Activated naive CD4-positive, alpha-beta T cell treated with anti-CD3 and anti-CD28 coated beads for 36 hours (primary cell): ENCODE results near the gene IPCEF1. TPM values are rescaled to one million over a fixed set of nuclear protein-coding genes. Genes with fewer than 3 reads are reported as not detected.

Experiments
- CTCF ChIA-PET: fragments of 350-600 bp; sonication (Branson Sonifier 250); formaldehyde crosslinking; loops from one replicate; lab custom pipeline; 2021; ENCODE audit warnings: antibody characterized with exemption; lab: Charles Lee
- DNase-seq: peaks from one replicate; pipeline ENCODE4 v3.0.0-alpha.2; 2020
- H3K27ac Mint-ChIP-seq: one replicate; pipeline ENCODE4 v1.8.0; 2021; ENCODE audit warnings: mild to moderate bottlenecking, mixed read lengths
- H3K27me3 Mint-ChIP-seq: one replicate; pipeline ENCODE4 v1.8.0; 2021; ENCODE audit warnings: low read depth, mixed read lengths
- H3K36me3 Mint-ChIP-seq: one replicate; pipeline ENCODE4 v1.8.0; 2021; ENCODE audit warnings: low read depth, mixed read lengths
- H3K4me1 Mint-ChIP-seq: one replicate; pipeline ENCODE4 v1.8.0; 2021; ENCODE audit warnings: low read depth, mixed read lengths
- H3K4me3 Mint-ChIP-seq: one replicate; pipeline ENCODE4 v1.8.0; 2021; ENCODE audit warnings: mild to moderate bottlenecking, moderate library complexity, mixed read lengths
- H3K9me3 Mint-ChIP-seq: one replicate; pipeline ENCODE4 v1.8.0; 2021; ENCODE audit warnings: mixed read lengths
- intact Hi-C: fragments of 100-400 bp; cut with micrococcal nuclease; formaldehyde crosslinking; loops from one replicate; pipeline ENCODE4 v1.15.1; 2023
- total RNA-seq, 2 experiments: library from RNA; stranded (reverse); gene quantifications; one replicate each; pipeline ENCODE4 v1.2.3, GENCODE V29; 2021

The IPCEF1 gene
- total RNA-seq, 2 experiments from 2014 or later, result 24.4 to 25.2 TPM

DNA sequence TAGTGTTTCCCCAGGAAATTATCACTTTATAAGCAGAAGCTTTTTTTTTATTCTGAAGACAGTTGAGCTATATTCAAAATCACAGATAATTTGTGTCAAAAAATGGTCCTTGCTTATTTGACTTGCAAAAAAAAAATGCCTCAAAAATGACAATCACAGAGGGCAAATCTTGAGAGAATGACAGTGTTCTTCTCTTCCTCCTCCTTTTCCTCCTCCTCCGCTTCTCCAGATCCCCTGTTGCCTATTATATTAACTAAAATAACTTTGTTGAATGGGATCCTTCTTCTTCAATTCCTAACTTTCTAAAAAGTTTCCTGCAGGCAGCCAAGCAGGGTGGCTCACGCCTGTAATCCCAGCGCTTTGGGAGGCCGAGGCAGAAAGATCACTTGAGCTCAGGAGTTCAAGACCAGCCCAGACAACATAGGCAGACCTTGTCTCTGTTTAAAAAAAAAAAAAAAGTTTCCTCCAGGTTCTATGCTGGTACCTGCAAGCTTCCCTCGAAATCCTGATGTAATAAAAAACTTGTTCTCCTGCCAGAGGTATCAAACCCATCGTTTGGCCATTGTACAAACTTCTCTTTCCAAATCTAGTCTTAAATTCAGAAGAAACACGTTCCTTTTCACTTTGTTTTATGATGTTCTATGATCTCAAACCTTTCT, 128.6 kb downstream of the IPCEF1 start:
- CTCF ChIA-PET, result interaction anchor here (0.6 to 1.0 kb wide), 3 partner anchors 46 to 1995 kb away, joined by 3 to 5 read pairs (median 4); no protein-coding TSS in a partner anchor
- Mint-ChIP-seq H3K4me3 (no peak overlapping the region), H3K9me3 (no peaks in the 10 kb centered on the region), H3K4me1 (peaks cover 81% of the 10 kb centered on the region), H3K27ac (peak overlapping the region; percentile 14), H3K27me3 (no peaks in the 10 kb centered on the region), H3K36me3 (peaks cover 7% of the 10 kb centered on the region)
- no peak for DNase-seq
- intact Hi-C loops, result loop anchor here (1.0 to 2.0 kb wide), 2 partner anchors 9 to 31 kb away; no protein-coding TSS in a partner anchor

DNA sequence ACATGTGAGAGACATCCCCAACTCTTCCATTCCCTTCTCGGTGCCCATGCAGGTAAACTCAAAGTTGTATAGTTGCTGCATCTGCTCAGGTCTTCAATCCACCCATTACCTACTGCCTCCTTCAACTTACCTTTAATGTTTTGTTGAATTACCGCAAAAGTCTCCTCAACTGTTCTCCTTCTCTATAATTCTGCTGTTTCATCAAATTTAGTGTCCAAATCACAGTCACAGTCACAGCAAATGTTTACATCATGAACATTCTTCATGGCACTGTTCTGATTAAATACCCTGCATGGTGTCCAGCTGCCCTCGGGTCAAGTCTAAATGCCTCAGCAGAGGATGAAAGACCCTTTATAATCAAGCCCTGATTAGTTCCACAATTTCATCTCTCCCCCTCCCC, 130.1 kb downstream of the IPCEF1 start:
- intact Hi-C loops, result no loop called here
- no peak overlapping the region for H3K4me3 Mint-ChIP-seq
- H3K9me3 Mint-ChIP-seq, result no peaks in the 10 kb centered on the region
- no peaks in the 10 kb centered on the region for H3K27me3 Mint-ChIP-seq
- no peak for DNase-seq
- peaks cover 15% of the 10 kb centered on the region for H3K36me3 Mint-ChIP-seq
- H3K4me1 Mint-ChIP-seq, result peaks cover 81% of the 10 kb centered on the region
- CTCF ChIA-PET, result interaction anchor here (0.6 to 1.5 kb wide), 2 partner anchors 25 to 50 kb away, joined by 3 to 4 read pairs; no protein-coding TSS in a partner anchor
- H3K27ac Mint-ChIP-seq, result peak overlapping the region; percentile 6

DNA sequence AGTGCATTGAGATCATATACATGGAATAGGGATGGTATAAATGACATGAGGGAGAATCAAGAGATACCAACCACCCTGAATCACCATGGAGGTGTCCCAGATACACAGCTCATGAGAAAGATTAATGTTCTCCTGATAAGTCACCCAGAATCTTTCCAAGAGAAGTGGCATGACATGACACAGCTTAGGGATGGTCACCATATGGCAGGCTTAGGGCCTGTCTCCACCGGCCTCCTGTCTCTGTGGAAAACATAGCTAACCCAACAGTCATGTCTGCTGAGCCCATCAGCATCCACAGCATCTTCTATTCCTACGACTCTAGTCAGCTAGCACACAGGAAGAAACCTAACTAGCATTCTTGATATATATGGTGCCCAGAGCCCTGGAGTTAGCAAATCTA, 133.3 kb downstream of the IPCEF1 start:
- H3K9me3 Mint-ChIP-seq, result no peaks in the 10 kb centered on the region
- H3K27me3 Mint-ChIP-seq, result no peaks in the 10 kb centered on the region
- peak overlapping the region; percentile 69 for H3K27ac Mint-ChIP-seq
- intact Hi-C loops, result no loop called here
- no peak for DNase-seq
- CTCF ChIA-PET, result interaction anchor here (0.5 to 2.6 kb wide), 9 partner anchors 18 to 233 kb away, joined by 3 to 11 read pairs (median 6); no protein-coding TSS in a partner anchor
- H3K4me1 Mint-ChIP-seq, result peaks cover 76% of the 10 kb centered on the region
- peak overlapping the region; percentile 48 for H3K4me3 Mint-ChIP-seq
- peaks cover 17% of the 10 kb centered on the region for H3K36me3 Mint-ChIP-seq

DNA sequence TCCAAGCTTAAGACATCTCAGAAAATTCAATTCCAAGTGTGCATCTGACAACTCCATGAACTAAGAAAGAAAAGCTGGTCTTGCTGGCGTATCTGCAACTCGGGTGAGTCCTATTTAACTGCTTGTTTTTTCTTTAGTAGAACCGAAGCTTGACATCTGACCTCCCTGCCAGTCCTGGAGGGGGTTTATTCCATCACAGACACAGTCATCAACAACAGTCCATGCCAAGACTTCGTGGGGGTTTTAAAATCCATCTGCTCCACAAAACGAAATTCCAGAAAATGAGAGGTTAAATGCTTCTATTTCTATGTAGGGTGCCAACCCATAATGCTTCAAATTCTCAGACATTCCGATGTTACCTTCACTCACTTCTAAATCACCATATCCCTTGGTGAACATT, 133.9 kb downstream of the IPCEF1 start:
- Mint-ChIP-seq H3K4me1 (peaks cover 76% of the 10 kb centered on the region), H3K27ac (no peak overlapping the region), H3K4me3 (no peak overlapping the region), H3K27me3 (no peaks in the 10 kb centered on the region), H3K9me3 (no peaks in the 10 kb centered on the region), H3K36me3 (peaks cover 21% of the 10 kb centered on the region)
- CTCF ChIA-PET, result interaction anchor here (0.5 to 3.6 kb wide), 8 partner anchors 10 to 233 kb away, joined by 3 to 14 read pairs (median 6); no protein-coding TSS in a partner anchor
- intact Hi-C loops, result no loop called here
- DNase-seq, result no peak

DNA sequence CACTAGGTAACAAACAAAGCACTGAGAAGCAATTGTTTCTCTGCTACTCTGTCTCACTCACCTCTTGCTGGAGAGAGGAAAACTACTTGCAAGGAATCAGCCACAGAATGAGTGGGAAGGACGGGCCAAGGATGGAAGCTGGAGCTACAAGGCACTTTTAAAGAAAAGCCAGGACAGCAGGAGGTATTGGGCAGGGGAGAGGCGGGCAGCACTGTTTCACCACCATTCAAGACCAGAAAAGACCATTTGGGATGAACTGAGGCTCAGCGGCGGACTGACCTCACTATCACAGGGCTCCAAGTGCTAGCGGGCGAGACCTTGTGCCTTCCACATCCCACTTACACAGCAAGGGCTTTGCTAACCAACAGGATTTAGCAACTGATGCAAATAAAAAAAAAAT, 137.4 kb downstream of the IPCEF1 start:
- DNase-seq, result no peak
- peak overlapping the region; percentile 56 for H3K4me3 Mint-ChIP-seq
- H3K27me3 Mint-ChIP-seq, result no peaks in the 10 kb centered on the region
- no peak overlapping the region for H3K27ac Mint-ChIP-seq
- peaks cover 17% of the 10 kb centered on the region for H3K36me3 Mint-ChIP-seq
- no peaks in the 10 kb centered on the region for H3K9me3 Mint-ChIP-seq
- CTCF ChIA-PET, result interaction anchor here (0.6 to 1.2 kb wide), 7 partner anchors 15 to 1242 kb away, joined by 3 to 6 read pairs (median 4); no protein-coding TSS in a partner anchor
- intact Hi-C loops, result loop anchor here (1.0 to 2.0 kb wide), 2 partner anchors 9 to 58 kb away; no protein-coding TSS in a partner anchor
- peaks cover 67% of the 10 kb centered on the region for H3K4me1 Mint-ChIP-seq

DNA sequence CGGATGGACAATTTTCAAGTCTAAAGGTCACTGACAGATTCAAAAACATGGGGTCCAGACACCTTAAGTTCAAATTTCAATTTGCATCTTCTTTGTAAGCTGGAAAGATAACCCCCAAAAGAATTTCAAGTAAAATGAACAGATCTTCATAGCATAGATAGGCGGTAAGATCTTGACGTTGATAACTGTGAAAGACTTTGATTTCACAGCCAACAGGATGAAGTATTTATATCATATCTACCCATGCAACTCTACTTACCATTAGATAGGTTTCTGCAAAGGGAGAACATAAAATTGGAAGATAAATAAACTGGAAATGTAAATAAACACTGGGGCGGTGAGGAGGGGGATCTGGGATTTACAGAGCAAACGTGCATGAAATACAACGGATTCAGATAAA, 137.8 kb downstream of the IPCEF1 start:
- no peaks in the 10 kb centered on the region for H3K27me3 Mint-ChIP-seq
- peaks cover 19% of the 10 kb centered on the region for H3K36me3 Mint-ChIP-seq
- no peak overlapping the region for H3K27ac Mint-ChIP-seq
- CTCF ChIA-PET, result interaction anchor here (1.2 kb wide), 1 partner anchor 64 kb away, joined by 4 read pairs; no protein-coding TSS in a partner anchor
- peak overlapping the region; percentile 56 for H3K4me3 Mint-ChIP-seq
- no peak for DNase-seq
- H3K9me3 Mint-ChIP-seq, result no peaks in the 10 kb centered on the region
- intact Hi-C loops, result loop anchor here (1.0 to 2.0 kb wide), 5 partner anchors 9 to 58 kb away; no protein-coding TSS in a partner anchor
- peaks cover 67% of the 10 kb centered on the region for H3K4me1 Mint-ChIP-seq

DNA sequence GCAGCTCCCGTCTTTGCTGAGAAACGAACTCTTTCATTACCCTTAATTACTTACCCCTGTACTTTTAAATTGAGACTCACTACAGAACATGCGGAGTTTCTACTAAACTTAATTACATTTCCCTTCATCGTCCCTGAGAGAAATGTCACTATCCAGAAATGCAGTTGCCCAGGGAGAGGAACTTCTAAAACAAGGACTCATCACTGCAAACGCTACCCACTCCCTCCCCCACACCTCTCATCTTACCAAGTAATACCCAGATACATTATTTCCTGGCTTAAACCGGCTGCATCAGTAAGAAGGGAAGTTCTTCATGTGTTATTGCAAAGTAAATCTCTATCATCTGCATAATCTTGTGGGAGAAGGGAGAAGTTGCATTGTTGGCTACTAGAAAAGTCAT, 138.3 kb downstream of the IPCEF1 start:
- CTCF ChIA-PET, result interaction anchor here (1.0 to 1.6 kb wide), 2 partner anchors 49 to 61 kb away, joined by 4 to 7 read pairs; no protein-coding TSS in a partner anchor
- DNase-seq, result peak; percentile 74
- peak overlapping the region; percentile 83 for H3K27ac Mint-ChIP-seq
- no peaks in the 10 kb centered on the region for H3K9me3 Mint-ChIP-seq
- peak overlapping the region; percentile 65 for H3K4me3 Mint-ChIP-seq
- peaks cover 66% of the 10 kb centered on the region for H3K4me1 Mint-ChIP-seq
- no peaks in the 10 kb centered on the region for H3K27me3 Mint-ChIP-seq
- intact Hi-C loops, result loop anchor here (1.0 to 2.0 kb wide), 4 partner anchors 9 to 58 kb away; no protein-coding TSS in a partner anchor
- peaks cover 19% of the 10 kb centered on the region for H3K36me3 Mint-ChIP-seq

DNA sequence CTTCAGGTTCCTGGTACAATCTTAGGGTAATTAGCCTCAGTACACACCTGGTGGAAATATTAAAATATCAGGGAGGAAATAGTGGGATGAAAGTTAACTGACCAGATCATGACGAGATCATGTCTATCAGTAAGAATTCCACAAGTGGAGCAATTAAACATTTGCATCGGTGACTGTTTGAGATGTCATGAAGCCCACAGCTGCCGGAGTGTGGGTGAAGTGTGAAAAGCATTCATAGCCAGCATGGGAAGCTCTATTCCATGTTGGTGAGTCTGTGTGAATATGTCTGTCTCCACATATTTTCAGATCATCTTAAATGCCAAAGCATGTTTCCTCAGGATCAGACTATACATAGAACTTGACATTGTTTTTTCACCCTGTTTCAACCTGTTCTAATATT, 142.8 kb downstream of the IPCEF1 start:
- intact Hi-C loops, result loop anchor here (1.0 kb wide), 1 partner anchor 9 kb away; no protein-coding TSS in a partner anchor
- H3K4me1 Mint-ChIP-seq, result peaks cover 51% of the 10 kb centered on the region
- H3K27ac Mint-ChIP-seq, result no peak overlapping the region
- no peak for DNase-seq
- CTCF ChIA-PET, result interaction anchor here (0.6 kb wide), 1 partner anchor 38 kb away, joined by 3 read pairs; no protein-coding TSS in a partner anchor
- H3K27me3 Mint-ChIP-seq, result no peaks in the 10 kb centered on the region
- H3K36me3 Mint-ChIP-seq, result peaks cover 24% of the 10 kb centered on the region
- no peaks in the 10 kb centered on the region for H3K9me3 Mint-ChIP-seq
- H3K4me3 Mint-ChIP-seq, result no peak overlapping the region

DNA sequence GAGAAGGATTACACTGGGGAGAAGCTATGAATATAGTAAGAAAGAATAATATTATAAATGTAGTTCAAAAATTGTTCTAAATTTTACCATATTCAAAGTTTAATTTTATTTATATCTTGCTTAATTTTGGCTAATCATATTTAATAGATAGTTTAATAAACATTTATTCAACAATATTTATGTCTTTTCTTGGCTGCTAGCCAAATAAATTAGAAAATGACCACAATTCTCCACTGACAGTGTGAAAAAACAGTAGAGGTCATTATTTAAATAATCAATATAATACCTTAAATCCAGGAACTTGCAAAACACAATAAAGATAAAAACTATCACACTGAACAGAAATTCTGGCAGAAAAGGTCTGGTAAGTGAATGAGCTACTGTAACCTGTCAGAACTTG, 145.9 kb downstream of the IPCEF1 start:
- H3K4me3 Mint-ChIP-seq, result no peak overlapping the region
- no peak for DNase-seq
- no peaks in the 10 kb centered on the region for H3K27me3 Mint-ChIP-seq
- no peak overlapping the region for H3K27ac Mint-ChIP-seq
- intact Hi-C loops, result no loop called here
- CTCF ChIA-PET, result no interaction called here
- peaks cover 42% of the 10 kb centered on the region for H3K4me1 Mint-ChIP-seq
- H3K9me3 Mint-ChIP-seq, result no peaks in the 10 kb centered on the region
- H3K36me3 Mint-ChIP-seq, result peaks cover 39% of the 10 kb centered on the region

DNA sequence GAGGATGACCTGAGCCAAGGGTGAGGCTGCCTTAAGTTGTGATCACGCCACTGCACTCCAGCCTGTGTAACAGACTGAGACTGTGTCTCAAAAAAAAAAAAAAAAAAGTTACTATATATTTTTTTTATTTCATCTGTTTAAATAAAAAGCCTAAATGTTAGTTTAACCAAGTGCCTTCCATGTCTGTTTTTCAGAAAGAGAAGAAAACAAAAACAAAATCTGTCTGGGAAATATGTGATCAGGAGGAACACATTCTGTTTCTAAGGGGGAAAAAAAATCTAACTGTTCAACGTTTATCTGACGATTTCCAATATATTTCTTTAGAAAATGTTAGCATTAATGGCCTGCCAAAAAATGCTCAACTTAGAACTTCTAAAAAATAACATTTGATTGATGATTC, 147.0 kb downstream of the IPCEF1 start:
- H3K36me3 Mint-ChIP-seq, result peaks cover 46% of the 10 kb centered on the region

DNA sequence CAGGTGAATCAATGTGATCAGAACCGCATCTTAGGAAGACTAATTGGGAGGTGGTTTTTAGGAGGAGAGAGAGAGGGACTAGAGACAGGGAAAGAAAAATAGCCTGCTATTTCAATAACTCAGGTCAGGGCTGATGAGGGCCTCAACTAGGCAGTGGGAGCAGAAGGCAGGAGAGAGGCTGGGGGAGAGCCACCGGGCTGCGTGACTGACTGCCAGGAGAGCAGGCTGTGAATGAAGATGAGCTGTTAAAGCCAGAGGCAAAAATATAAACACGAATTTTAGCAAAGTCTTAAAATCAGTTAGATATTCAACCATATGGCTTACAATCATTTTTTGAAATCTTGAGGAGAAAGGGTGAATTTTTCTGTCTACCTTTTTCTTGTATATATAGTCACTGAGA, 149.6 kb downstream of the IPCEF1 start:
- Mint-ChIP-seq H3K36me3 (peaks cover 48% of the 10 kb centered on the region), H3K4me1 (peaks cover 41% of the 10 kb centered on the region), H3K9me3 (no peaks in the 10 kb centered on the region), H3K4me3 (no peak overlapping the region), H3K27me3 (no peaks in the 10 kb centered on the region), H3K27ac (peak overlapping the region; percentile 43)
- DNase-seq, result no peak
- CTCF ChIA-PET, result no interaction called here
- intact Hi-C loops, result no loop called here

More for the DNA sequence above, 147.0 kb downstream of the IPCEF1 start:
- CTCF ChIA-PET, result no interaction called here
- no peaks in the 10 kb centered on the region for H3K9me3 Mint-ChIP-seq
- intact Hi-C loops, result loop anchor here (1.0 kb wide), 1 partner anchor 9 kb away; no protein-coding TSS in a partner anchor
- H3K4me3 Mint-ChIP-seq, result no peak overlapping the region
- H3K27me3 Mint-ChIP-seq, result no peaks in the 10 kb centered on the region
- H3K27ac Mint-ChIP-seq, result no peak overlapping the region
- H3K4me1 Mint-ChIP-seq, result peaks cover 40% of the 10 kb centered on the region
- no peak for DNase-seq

DNA sequence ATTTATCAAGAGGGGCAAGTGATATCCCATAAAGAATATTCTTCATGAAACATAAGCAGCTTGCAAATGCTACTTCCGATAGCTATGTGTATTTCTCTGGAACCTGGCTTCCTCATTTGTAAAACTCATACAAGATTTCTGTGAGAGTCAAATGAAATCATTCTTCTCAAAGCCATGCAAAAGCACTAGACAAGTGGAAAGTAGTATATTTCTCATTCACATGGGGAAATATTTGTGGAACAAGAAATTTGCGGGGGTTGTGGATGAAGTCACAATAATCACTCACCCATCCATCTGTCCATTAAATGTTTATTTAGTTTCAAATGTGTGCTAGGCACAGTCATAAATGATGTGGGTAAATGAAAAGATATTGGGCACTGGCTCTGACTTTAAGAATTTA, 150.5 kb downstream of the IPCEF1 start:
- H3K36me3 Mint-ChIP-seq, result peaks cover 55% of the 10 kb centered on the region
- no peak overlapping the region for H3K27ac Mint-ChIP-seq
- intact Hi-C loops, result no loop called here
- H3K9me3 Mint-ChIP-seq, result peaks cover 1% of the 10 kb centered on the region
- CTCF ChIA-PET, result no interaction called here
- no peaks in the 10 kb centered on the region for H3K27me3 Mint-ChIP-seq
- H3K4me3 Mint-ChIP-seq, result no peak overlapping the region
- peaks cover 46% of the 10 kb centered on the region for H3K4me1 Mint-ChIP-seq
- no peak for DNase-seq
